Nephron progenitor cell (in vitro differentiated cells): ENCODE data around the gene ATP1B1.

Experiments used
- DNase-seq: peaks from one replicate; pipeline ENCODE4 v3.0.0; 2021
- H3K27ac Mint-ChIP-seq: 2 replicates; pipeline ENCODE4 v1.8.0; 2021; ENCODE audit warnings: mild to moderate bottlenecking, moderate library complexity, mixed read lengths
- H3K27me3 Mint-ChIP-seq: 2 replicates; pipeline ENCODE4 v1.8.0; 2021; ENCODE audit warnings: mild to moderate bottlenecking, low read depth, mixed read lengths; ENCODE audit not compliant: poor library complexity
- H3K36me3 Mint-ChIP-seq: 2 replicates; pipeline ENCODE4 v1.8.0; 2021; ENCODE audit warnings: low read depth, mixed read lengths
- H3K4me1 Mint-ChIP-seq: 2 replicates; pipeline ENCODE4 v1.8.0; 2021; ENCODE audit warnings: mixed read lengths
- H3K4me3 Mint-ChIP-seq: 2 replicates; pipeline ENCODE4 v1.8.0; 2021; ENCODE audit warnings: mild to moderate bottlenecking, moderate library complexity, mixed read lengths
- H3K9me3 Mint-ChIP-seq: 2 replicates; pipeline ENCODE4 v1.8.0; 2021; ENCODE audit warnings: mild to moderate bottlenecking, moderate library complexity, mixed read lengths
- CTCF ChIP-seq: fragments of 200-600 bp; sonication (generic); IDR thresholded peaks from 2 replicates; pipeline ENCODE4 v1.5.0; 2021; ENCODE audit warnings: antibody characterized with exemption

Gene ATP1B1

DNA sequence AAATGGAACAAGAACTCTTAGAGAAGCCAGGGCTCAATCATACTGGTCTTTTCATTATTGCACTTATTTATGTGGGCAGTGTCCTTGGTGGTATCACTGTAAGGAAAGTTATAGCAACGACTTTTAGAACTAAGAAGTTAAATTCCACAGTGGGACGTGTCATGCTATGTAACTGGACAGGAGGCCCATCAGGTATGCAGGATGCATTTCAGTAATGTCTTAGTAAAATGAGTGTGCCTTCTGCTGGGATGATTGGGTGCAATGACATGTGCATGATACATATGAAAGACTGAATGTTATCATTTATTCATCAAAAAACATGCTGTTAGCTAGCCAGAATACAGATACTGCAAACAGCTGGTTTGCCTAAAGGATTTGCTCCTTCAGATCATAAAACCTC lies 6.9 kb upstream of the ATP1B1 start:
- Mint-ChIP-seq H3K9me3 (no peaks in the 10 kb centered on the region), H3K27me3 (peaks cover 7% of the 10 kb centered on the region), H3K4me1 (peaks cover 2% of the 10 kb centered on the region), H3K27ac (no peak overlapping the region), H3K36me3 (no peaks in the 10 kb centered on the region), H3K4me3 (no peak overlapping the region)
- DNase-seq: no peak
- TF ChIP-seq CTCF: no peak

- H3K4me1 Mint-ChIP-seq: peaks cover 8% of the 10 kb centered on the region
- no peak for DNase-seq
- H3K27ac Mint-ChIP-seq: no peak overlapping the region
- peaks cover 4% of the 10 kb centered on the region for H3K27me3 Mint-ChIP-seq
- H3K9me3 Mint-ChIP-seq: no peaks in the 10 kb centered on the region
- no peaks in the 10 kb centered on the region for H3K36me3 Mint-ChIP-seq
- TF ChIP-seq CTCF: no peak
- no peak overlapping the region for H3K4me3 Mint-ChIP-seq
These were observed 6.3 kb upstream of the ATP1B1 start for GRCh38 chr1:169100208-169100607.

GRCh38 chr1:169100651-169101088 lies 5.8 kb upstream of the ATP1B1 start:
- no peaks in the 10 kb centered on the region for H3K36me3 Mint-ChIP-seq
- no peak for DNase-seq
- no peak for TF ChIP-seq CTCF
- H3K4me1 Mint-ChIP-seq: peaks cover 9% of the 10 kb centered on the region
- H3K9me3 Mint-ChIP-seq: no peaks in the 10 kb centered on the region
- H3K27me3 Mint-ChIP-seq: peaks cover 4% of the 10 kb centered on the region
- H3K4me3 Mint-ChIP-seq: no peak overlapping the region
- H3K27ac Mint-ChIP-seq: no peak overlapping the region

DNA sequence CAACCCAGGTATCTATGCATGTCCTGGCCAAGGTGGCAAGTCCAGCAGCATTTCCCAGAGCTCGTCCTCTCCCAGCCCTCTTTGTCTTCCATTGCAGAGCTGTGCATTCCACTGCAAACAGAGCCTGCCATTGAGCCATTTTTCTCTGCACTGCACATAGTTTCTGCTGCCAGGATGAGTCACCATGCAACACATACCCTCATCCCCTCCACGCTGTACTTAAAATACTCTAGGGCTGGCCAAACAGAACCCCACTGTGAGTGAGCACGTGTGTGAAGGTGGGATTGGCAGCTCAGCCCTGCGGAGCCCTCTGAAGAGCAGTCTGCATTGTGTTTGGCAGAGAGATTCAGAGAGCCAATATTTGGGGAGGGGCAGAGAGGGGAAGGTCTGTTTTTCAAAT lies 3.9 kb upstream of the ATP1B1 start:
- no peak for DNase-seq
- Mint-ChIP-seq H3K9me3 (no peaks in the 10 kb centered on the region), H3K4me1 (peaks cover 16% of the 10 kb centered on the region), H3K36me3 (no peaks in the 10 kb centered on the region), H3K4me3 (no peak overlapping the region), H3K27ac (no peak overlapping the region), H3K27me3 (no peaks in the 10 kb centered on the region)
- TF ChIP-seq CTCF: no peak

DNA sequence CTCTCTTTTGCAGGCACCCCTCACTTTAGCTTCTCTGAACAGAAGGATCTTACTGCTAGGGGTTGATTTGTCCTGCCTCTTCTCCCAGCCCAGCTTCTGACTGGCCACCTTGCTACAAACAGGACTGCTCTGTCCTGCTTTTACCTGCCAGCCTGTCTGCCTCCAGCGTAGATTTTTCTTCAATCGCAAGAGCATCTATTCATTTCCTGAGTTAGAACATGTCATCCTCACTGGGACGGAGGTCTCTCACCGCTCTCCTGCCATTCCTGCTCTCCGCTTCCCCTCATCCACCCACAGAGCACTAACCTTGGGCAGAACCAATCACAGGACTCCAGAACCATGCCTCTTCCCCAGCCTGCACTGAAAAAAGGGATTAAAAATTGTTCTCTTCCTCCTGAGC lies 3.5 kb upstream of the ATP1B1 start:
- Mint-ChIP-seq H3K9me3 (no peaks in the 10 kb centered on the region), H3K4me3 (no peak overlapping the region), H3K36me3 (no peaks in the 10 kb centered on the region), H3K4me1 (peaks cover 20% of the 10 kb centered on the region), H3K27ac (no peak overlapping the region), H3K27me3 (no peaks in the 10 kb centered on the region)
- TF ChIP-seq CTCF: no peak
- DNase-seq: no peak

DNA sequence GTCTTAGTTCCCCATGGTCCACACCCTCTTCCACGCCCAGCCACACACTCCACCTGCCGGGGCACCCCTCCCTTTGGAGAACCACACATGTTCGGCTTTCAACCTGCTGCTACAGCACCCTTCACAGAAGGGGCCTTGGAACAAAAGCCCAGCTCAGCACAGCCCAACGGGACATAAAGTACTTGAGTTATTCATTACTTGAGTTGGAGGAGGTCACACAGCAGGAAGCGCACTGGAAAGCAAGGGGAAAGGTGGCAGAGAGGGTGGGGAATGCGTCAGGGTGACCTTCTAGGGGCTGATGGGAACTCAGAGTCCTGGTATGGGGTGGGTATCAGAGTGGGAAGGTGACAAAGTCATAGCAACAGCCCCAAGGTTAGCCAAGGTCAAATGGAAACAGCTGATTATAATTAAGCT lies 3.0 kb upstream of the ATP1B1 start:
- peaks cover 25% of the 10 kb centered on the region for H3K4me1 Mint-ChIP-seq

More for the DNA sequence above, 3.0 kb upstream of the ATP1B1 start:
- DNase-seq: no peak
- Mint-ChIP-seq H3K36me3 (no peaks in the 10 kb centered on the region), H3K27me3 (no peaks in the 10 kb centered on the region), H3K9me3 (no peaks in the 10 kb centered on the region), H3K4me3 (no peak overlapping the region), H3K27ac (no peak overlapping the region)
- TF ChIP-seq CTCF: no peak
